GM19455 (cell line): Measurements from ENCODE around the gene LTBP1.
"Not testable (repeated sequence)": the region's sequence is repeated elsewhere in the genome, so short reads cannot be mapped to it uniquely, and the experiment has no call there.

Source experiments
- ATAC-seq: cut with Tn5 transposase; IDR thresholded peaks from one replicate; pipeline ENCODE4 v1.9.1; 2021; ENCODE audit not compliant: unreplicated experiment

The LTBP1 gene

GRCh38 chr2:33034784-33035183 lies 88.0 kb downstream of the LTBP1 start:
- no peak for ATAC-seq

- ATAC-seq: no peak
Observed at GRCh38 chr2:33038230-33038629, 91.5 kb downstream of the LTBP1 start.

- no peak for ATAC-seq
Observed at GRCh38 chr2:33038799-33039198, 92.0 kb downstream of the LTBP1 start.

DNA sequence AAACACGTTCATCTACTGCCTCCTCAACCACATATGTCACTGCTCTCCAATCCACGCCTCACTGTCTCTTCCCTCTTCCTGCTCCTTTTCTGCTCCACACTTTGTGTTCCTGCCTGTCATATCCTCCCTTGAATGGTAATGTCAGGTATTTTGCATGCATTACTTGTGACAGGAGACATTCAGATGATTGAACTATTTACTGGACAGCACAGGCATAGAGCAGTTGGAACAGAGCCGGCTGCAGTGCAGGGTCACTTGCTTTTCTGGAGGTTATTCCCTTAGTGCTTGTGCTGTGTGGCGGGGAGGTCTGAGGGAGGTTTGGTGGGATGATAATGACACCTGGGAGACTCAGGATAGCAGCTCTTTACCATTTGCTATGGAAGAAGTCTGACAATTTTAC lies 93.8 kb downstream of the LTBP1 start:
- no peak for ATAC-seq

- ATAC-seq: no peak
Observed at GRCh38 chr2:33042265-33042664, 95.5 kb downstream of the LTBP1 start.

DNA sequence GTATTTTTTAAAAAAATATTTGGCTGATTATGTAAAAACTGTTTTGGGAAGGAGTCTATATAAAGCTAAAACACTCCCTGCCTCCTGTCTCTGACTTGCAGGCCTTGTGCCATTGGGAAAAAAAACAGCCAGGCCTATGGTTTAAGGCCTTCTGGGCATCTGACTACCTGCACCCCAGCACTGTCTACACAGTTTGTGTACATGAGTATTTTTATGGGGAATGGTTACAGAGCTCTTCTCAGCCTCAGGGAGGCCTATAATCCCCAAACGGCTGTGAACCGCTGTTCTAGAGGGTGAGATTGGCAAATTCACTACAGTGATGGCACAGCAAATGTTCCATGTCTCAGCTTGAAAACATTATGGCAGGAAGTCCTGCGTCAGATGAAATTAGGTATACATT lies 96.1 kb downstream of the LTBP1 start:
- no peak for ATAC-seq

DNA sequence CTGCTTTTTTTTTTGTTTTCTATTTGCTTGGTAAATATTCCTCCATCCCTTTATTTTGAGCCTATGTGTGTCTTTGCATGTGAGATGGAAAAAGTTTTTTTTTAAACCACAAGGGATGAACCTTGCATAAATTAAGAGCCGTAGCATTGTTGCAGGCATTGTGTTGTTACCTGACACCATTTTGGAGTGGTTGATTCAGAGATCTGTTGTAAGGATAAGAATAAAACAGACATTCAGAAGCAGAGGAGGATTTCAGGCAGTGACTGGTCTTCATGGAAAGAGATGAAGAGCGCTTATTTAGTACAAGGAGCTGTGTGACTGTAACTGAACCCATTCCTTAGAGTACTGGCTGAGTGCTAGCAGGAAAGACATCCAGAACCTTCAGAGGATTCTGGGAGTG lies 101.2 kb downstream of the LTBP1 start:
- no peak for ATAC-seq

DNA sequence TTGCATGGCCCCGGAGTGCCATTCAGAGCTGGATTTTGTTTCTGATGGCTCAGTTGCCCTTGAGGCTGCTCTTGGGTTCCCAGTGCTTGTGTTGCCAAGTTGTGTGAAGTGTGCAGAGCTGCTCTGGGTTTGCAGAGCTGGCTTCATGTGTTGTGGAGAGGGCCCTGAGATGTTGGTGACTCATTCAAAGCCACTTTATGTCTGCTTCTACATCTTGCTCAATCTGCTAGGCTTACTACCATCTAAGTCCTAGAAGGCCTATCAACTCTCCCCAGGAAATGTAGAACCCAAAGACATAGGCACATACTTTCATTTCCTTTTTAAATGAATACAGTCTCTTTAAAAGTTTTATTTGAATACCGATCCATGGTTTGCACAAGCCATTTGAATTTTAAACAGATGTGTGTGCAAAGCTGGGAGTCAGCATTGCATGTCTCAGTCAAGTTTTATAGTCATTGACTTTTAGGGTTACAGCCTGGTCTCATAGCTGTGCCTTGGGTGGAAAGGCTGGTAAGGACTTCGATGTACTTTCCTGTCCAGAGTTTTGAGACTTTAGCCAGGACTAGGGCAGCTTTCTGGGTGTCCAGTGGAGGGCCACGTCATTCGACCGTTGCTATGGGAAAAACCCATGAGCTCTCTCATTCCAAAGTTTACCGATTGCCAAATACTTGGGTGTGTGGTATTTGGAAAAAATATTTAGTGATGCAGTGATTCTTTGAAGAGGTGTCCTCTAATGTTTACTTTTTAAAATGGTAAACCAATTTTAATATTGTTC lies 105.0 kb downstream of the LTBP1 start:
- ATAC-seq: no peak

DNA sequence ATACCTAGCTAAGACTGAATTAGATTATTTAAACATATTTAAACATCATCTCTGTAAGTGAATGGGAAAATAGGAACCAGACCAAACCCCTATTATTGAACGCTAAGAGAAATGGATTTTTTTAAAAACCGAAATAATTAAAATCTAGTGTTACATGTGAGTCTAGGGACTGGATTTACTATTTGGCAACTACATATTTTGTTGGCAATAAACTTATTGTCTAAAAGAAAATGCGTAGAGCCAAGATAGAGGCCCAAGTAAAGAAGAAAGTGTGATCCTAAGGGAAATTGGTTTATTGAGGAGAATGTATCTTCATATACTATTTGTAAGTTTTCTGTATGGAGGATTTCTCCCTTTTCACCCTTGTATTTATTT lies 105.6 kb downstream of the LTBP1 start:
- ATAC-seq: no peak

- ATAC-seq: not testable (repeated sequence)
Observed at GRCh38 chr2:33052795-33053194, 106.0 kb downstream of the LTBP1 start.

DNA sequence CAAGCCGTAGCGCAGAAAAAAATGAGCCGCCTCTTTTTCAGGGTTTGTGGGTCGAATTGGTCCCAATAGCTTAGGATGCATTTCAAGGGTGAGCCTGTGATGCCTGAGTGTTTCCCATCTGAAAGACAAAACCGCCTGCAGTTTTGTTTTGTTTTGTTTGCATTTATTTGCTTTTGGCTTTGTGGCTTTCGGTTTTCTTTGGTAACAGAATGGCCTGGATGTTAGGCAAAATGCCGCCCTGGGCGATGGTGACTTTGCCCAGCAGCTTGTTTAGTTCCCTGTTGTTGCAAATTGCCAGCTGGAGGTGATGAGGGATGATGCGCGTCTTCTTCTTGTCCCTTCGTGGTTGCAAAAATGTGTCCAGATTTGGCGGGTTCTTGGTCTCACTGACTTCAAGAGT lies 109.4 kb downstream of the LTBP1 start:
- no peak for ATAC-seq

DNA sequence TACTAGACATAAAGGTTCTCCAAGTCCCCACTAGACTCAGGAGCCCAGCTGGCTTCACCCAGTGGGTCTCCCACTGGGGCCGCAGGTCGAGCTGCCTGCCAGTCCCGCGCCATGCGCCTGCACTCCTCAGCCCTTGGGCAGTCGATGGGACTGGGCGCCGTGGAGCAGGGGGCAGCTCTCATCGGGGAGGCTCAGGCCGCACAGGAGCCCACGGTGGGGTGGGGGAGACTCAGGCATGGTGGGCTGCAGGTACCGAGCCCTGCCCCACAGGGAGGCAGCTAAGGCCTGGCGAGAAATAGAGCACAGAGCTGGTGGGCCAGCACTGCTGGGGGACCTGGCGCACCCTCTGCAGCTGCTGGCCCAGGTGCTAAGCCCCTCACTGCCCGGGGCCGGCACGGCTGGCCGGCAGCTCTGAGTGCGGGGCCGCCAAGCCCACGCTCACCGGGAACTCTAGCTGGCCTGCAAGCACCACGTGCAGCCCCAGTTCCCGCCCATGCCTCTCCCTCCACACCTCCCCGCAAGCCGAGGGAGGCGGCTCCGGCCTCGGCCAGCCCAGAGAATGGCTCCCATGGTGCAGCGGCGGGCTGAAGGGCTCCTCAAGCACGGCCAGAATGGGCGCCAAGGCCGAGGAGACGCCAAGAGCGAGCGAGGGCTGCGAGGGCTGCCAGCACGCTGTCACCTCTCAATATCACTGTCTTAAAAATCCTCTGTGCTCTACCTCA lies 110.7 kb downstream of the LTBP1 start:
- ATAC-seq: not testable (repeated sequence)

- no peak for ATAC-seq
Observed at GRCh38 chr2:33058716-33059470, 112.1 kb downstream of the LTBP1 start.

DNA sequence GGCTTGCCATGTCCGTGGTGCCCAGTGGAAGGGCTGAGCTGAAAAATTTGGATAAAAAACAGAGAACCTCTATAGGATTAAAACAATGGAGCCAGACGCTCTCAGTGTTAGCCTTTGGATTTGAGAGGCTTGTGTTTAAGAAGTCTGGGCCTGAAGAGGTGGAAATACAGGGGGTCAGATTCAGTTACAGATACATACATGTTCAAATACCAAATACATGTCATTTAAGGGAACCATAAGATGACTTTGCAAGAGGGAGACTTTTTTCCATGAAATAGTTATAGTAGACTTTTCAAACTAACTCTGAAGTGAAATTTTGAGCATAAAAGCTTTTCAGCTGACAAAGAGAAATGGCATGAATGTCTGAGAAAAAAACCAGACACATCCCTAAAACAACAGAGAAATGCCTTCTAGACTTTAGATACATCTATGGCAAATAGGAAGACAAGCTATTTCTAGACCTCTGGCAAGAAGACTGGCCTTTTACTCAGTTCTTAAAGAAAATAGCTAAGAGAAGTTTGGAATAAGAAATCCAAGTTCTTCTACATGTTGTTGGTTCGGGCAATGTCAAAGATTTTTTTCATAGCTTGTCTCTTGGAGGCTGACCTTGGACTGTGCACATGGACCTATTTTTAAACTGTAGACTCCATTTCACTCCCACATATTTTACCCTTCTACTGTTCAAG lies 112.9 kb downstream of the LTBP1 start:
- no peak for ATAC-seq

DNA sequence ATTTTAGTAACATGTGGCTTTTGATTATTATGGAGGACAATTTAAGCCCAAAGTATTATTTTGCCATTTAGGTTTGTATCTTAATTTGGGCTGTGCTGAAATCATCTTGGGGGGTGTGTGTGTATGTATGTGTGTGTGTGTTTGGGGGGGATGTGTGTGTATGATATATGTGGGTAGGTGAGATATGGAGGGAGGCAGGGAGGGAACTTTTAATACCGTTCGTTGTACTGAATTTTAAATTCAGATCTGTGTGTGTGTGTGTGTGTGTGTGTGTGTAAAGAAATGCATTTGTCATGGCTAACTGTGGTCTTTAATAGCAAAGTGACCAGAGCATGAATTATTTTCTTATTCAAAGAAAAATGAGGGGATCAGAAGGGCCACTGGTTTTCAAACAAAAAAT lies 113.7 kb downstream of the LTBP1 start:
- ATAC-seq: no peak

GRCh38 chr2:33062665-33063250 lies 116.0 kb downstream of the LTBP1 start:
- ATAC-seq: no peak

DNA sequence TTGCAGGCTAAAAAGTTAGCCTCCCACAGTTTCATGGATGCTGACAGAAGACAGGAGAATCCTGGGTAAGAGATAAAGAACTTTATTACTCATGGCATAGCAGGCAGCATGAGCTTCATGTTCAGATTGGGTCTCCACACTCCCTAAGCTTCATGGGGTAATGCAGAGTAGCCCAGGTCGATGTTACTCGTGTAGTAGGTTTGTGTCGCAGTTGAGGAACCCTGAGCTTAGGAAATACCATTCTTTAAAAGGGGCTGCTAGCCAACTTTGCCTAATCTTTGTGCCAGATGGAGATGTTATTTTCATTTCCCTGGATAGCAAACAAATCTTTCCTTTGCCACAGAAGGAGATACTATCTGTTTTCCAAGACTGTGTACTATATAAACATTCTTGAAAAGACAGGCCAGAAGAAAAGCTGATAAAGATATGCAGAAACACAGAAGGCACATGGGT lies 117.6 kb downstream of the LTBP1 start:
- no peak for ATAC-seq

DNA sequence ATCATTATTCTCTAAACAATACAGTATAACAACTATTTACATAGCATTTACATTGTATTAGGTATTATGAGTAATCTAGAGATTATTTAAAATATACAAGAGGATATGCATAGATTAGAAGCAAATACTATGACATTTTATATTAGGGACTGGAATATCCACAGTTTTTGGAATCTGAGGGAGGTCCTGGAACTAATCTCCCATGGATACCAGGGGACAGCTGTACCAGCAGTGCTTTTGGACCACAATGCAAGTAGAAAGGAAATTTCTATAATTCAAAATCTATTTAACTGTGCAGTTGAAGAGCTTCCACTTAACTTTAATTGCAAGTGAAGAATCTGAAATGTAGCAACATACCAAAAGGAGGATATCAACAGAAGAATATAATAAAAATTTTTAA lies 120.8 kb downstream of the LTBP1 start:
- no peak for ATAC-seq

GRCh38 chr2:33068261-33068660 lies 121.5 kb downstream of the LTBP1 start:
- ATAC-seq: no peak

DNA sequence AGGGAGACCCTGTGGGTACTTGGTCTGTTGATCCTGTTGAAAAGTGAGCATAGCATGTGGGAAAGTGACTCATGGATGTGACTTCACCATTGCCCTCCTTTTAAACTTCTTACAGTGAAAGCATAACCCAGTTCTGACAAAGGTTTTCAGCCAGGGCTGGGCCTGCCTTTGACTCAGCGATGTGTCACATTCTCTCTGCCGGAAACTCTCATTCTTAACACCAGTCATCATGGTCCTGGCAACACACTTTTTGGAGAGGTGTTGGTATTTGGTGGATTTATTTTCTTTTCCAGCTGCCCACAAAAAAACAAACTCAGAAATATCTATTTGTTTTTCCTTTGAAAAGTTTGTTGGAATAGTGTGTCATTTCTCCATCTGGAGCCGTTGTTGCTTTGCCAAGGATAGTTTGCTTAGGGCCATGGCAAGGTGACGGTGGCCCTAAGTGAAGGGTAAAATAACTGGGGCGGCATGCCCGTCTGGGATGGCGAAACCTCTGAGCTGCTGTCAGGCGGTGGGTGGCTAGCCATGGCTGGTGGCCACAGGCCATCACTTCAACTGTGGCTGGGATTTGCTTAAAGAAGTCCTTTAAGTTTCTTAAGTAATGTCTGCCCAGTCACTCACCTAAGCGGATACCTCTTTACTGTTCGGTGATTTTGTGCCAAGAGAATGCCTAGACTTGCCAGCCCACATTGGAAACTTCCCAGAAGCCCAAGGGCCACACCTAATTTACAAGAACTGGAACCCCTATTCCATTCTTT lies 123.3 kb downstream of the LTBP1 start:
- ATAC-seq: no peak
